EL (cell line): Measurements from ENCODE around the gene PISD.
"Not testable (repeated sequence)": the region's sequence is repeated elsewhere in the genome, so short reads cannot be mapped to it uniquely, and the experiment has no call there.

ENCODE experiments used
- DNase-seq: peaks from one replicate; pipeline ENCODE4 v3.0.0-alpha.2; 2016

Gene PISD

GRCh38 chr22:31604746-31605705 is 57.0 kb downstream of the PISD start:
- DNase-seq = no peak

DNA sequence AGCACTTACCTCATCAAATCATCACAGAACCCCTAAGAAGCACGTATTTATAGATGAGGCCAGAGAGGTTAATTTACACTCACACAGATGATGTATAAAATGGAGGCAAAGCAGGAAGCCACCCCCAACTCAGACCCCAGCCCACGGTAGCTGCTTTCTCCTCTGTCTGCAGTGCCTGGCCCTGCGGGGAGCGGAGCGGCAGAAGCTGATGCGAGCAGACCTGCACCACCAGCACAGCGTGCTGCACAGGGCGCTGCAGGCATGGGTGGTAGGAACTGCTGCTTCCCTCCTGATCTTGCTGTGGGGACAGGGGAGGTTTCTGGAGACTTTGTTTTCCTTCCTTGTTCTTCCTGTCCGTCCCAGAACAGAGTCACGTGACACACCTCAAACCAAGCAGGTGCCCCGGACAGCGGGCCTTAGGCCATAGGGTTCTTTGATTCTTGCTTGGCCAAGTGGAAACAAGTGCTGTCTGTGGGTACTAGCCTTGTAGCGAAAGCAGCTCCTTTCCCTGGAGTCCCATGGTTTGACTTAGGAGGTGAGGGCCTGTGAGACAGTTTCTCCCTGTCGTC is 57.8 kb downstream of the PISD start:
- no peak for DNase-seq

DNA sequence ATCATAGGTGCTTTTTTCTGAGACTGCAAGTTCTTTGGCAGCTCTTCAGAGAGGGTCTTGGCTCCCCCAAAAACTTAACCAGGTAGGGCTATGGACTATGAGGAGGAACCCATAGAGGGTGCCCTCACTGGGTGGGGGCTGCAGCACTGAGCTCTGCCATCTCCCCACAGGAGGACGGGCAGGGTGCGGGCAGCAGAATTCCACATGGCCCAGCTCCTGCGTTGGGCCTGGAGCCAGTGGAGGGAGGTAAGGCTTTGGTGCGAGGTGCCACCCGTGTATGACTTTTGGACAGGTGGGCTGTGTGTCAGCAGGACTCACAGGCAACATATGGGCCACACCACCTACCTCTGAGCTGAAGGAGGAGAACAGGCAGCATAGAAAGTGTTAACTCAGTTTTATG is 58.4 kb downstream of the PISD start:
- DNase-seq = no peak

DNA sequence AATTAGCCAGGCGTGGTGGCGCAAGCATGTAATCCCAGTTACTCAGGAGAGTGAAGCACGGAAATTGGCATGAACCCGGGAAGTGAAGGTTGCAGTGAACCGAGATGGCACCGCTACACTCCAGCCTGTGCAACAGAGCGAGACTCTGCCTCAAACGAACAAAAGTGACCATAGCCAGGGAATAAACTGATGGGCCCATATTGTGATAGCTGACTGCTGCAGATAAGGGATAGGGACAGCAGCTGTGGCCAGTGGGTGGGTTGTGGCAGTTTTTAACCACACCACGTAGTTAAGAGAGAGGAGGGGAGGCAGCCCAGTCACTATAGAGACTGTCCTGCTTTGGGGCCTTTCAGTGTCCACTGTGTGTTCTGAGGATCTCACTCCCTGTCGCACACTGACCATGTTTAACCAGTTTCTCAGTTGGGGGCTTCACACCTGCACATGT is 58.9 kb downstream of the PISD start:
- DNase-seq = no peak

GRCh38 chr22:31602259-31602952 is 59.6 kb downstream of the PISD start:
- DNase-seq = peak; percentile 98

DNA sequence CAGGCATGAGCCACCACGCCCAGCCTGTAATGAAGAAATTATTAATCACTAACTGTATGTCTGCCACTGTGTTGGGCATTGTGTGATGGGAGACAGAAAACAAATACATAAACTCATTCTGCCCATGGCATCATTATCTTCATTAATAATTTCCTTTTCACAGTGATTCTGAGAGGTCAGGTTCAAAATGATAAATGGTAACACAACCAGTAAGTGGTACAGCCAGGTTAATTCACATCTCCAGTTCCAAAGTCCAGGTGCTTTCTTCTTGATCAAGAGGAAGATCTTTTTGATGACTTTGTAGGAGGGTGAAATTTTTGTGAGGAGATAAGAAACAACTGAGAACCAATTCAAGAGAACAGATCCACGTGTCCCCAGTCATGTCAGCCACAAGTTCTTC is 66.7 kb downstream of the PISD start:
- DNase-seq = no peak

- not testable (repeated sequence) for DNase-seq
Observed at GRCh38 chr22:31590161-31590560, 71.9 kb downstream of the PISD start.

DNA sequence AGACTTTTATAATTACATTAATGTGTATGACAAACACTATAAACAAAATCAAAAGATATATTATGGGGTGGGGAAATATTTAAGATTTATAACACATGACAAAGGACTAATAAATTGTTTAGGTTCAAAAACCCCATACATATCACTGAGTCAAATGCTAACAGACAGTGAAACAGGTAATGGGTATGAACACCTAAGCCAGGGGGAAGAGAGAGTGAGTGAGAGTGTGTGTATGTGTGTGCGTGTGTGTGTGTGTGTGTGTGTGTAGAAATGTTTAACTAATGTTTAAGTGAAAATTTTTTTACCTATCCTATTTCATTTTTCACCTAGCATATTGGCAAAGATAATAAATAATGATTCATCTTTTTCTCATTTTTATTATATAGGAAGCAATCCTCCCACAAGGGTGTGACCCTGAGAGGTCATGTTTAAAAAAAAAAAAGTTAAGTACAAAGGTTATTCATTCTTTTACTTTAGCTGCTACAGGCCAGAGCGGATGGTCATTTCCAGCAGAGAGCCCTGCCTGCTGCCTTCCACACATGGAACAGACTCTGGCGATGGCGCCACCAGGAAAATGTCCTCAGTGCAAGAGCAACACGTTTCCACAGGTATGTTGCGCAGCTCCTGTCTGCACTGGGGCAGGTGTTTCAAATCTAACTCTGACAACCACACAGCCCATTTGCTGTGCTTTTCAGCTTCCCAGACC is 72.9 kb downstream of the PISD start:
- DNase-seq = no peak

DNA sequence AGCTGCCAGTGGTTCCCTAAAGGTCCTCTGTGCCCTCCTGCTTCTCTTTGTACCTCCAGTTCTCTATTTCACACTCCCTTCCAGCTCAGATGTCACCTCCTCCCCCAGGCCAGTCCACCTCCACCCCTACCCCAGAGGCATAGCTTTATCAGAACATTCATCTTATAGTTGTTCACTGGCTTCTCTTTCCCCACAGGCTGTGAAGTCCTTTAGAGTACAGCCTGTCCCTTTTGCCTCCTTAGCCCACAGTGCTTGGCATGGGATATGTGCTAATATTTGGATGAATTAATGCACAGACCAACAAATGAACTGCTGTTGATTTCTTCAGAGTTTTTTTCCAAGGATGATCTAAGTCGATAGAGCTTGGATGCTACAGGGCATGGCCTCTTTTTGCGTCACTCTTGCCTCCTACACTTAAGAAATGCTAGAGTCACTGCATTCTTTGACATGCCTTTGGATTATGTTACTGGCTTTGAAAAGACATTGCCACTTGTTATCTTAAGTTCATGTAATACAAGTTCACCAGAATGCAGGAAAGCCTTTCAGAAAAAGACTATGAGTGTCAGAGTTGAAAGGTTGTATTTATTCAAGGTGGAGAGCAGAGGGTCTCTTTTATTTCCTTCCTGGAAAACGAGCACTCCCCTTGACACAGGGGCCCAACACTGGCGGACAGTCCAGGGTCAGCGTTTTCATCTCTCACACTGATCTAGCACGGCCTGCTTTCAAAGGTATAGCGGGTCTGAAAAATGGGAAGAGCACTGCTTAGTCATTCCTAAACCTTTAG is 75.7 kb downstream of the PISD start:
- peak; percentile 54 for DNase-seq

- DNase-seq = peak; percentile 59
Observed at GRCh38 chr22:31585161-31585859, 76.7 kb downstream of the PISD start.

DNA sequence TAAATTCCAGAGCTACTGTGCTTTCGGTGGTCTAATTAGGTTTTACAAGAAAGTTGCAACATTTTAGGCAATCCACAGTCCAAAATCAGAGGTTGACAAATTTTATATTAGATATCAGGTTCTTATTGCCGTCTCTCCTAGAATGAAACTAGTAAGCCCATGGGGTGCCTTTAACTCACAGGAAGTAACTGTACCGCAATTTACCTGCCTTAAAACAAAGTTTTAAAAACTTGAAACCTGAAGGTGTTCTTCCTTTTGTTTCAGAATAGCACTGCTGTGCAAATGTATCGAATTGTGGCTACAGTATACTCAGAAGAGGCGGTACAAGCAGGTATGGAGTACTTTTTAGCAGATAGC is 77.2 kb downstream of the PISD start:
- no peak for DNase-seq

- peak; percentile 81 for DNase-seq
Observed at GRCh38 chr22:31583861-31584485, 78.0 kb downstream of the PISD start.

DNA sequence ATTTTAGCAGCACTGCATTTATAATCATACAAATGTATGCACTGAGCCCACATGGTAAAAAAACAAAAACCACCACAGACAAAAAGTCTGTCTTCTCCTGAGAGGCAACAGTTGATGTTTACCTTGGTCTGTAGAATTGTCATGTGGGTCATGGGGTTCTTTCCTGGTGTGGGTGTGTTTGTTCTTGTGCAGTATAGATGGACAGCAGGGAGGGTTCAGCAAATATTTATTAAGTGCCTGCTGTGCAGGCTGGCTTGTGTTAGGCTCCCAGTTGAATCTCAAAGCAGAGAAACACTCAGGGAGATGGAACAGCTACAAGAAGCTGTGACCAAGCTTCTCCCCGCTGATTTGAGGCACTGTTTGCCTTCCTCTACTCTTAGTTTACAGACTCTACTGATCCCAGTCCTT is 82.2 kb downstream of the PISD start:
- DNase-seq = no peak

- DNase-seq = no peak
Observed at GRCh38 chr22:31578171-31578570, 83.8 kb downstream of the PISD start.

- no peak for DNase-seq
Observed at GRCh38 chr22:31577711-31578110, 84.3 kb downstream of the PISD start.

DNA sequence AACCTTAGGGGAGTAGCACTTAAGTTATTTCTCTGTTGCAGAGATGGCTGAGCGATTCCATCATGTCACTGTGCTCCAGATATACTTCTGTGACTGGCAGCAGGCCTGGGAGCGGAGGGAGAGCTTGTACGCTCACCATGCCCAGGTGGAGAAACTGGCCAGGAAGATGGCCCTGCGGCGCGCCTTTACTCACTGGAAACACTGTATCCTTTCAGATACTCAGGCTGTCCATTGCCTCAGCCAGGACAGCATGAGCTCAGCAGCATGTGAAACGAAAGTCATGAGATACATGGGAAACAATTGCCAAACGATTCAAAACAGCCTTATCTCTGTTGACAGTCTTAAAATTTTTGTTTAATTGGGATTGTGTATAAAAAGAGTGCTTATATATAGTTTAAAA is 86.8 kb downstream of the PISD start:
- no peak for DNase-seq

DNA sequence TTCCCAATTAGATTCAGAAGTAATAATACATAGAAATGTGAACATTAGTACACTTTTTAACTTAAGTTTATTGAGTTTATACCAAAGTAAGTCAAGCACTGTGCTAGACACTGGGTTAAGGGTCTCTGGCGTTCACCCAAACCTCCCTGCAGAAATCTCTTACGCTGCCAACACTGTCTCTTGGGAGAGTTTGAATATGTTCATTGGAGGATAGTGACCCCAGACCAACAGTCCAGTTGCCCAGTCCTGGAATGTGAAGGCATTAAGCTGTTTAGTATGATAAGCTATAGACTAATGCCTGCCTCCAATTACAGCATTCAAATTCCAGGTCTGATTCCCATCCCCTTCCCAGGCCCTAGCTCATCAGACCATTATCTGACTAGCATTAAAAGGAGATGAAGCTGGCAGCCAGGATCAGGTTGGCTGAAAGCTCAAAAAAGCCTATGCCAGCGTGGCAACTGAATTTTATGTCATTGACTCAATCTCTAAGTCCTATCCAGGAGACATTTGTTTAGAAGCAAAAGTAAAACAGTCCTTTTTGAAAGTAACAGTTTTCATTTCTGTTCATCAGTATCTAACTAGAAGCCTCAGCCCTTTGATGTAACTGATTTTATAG is 87.9 kb downstream of the PISD start:
- no peak for DNase-seq

GRCh38 chr22:31572939-31573338 is 89.1 kb downstream of the PISD start:
- no peak for DNase-seq

DNA sequence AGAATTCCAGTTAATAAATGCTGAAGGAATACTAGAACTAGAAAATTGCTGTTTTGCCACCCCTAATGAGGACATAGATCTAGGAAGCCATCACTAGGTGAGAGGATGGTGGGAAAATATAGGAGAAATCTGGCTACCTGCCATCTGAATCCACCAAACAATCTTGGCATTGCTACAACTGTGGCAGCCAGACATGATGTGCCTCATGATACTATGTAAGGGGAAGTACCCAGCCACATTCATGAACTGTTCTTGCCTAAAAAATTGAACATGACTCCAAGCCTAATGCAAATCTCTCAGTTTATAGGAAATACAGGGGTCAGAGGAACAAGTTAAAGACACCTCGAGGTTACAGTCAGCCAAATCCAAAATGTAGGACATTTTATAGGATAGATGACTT is 92.9 kb downstream of the PISD start:
- no peak for DNase-seq
